ENCODE results near the gene CEBPB.
A peak's percentile ranks its signal among the peaks of the same experiment; 100 is the strongest.
"Not testable (repeated sequence)": the region's sequence is repeated elsewhere in the genome, so short reads cannot be mapped to it uniquely, and the experiment has no call there.

The CEBPB gene

DNA sequence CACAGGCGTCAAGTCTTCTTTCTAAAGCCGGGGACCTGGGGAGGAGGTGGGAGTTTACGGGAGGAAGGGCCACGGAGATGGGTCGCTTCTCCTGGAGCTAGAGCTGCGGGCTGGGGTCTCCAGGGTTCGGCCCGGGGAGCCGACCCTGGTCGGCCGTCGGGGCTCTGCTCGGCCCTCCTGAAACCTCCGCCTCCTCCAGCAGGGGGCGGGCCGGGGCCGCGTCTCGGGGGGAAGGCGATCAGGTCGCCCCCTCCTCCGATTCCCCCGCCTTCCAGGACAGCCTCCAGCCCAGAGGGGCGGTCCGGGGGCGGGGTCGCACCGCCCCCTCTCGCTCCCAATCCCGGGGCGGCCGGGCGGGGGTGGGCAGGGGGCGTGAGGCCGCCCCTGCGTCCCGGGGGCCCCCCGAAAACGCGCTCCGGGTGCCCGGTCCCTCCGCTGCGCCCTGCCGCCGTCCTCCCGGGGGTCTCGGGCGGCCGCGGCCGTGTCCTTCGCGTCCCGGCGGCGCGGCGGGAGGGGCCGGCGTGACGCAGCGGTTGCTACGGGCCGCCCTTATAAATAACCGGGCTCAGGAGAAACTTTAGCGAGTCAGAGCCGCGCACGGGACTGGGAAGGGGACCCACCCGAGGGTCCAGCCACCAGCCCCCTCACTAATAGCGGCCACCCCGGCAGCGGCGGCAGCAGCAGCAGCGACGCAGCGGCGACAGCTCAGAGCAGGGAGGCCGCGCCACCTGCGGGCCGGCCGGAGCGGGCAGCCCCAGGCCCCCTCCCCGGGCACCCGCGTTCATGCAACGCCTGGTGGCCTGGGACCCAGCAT, at the start of gene CEBPB:
TSS of gene CEBPB (plus strand) at position 580 of the 814 bp plus-strand sequence. CDS start at position 784, 204 bp downstream.
- peak; percentile 84 to 87 for DNase-seq

DNA sequence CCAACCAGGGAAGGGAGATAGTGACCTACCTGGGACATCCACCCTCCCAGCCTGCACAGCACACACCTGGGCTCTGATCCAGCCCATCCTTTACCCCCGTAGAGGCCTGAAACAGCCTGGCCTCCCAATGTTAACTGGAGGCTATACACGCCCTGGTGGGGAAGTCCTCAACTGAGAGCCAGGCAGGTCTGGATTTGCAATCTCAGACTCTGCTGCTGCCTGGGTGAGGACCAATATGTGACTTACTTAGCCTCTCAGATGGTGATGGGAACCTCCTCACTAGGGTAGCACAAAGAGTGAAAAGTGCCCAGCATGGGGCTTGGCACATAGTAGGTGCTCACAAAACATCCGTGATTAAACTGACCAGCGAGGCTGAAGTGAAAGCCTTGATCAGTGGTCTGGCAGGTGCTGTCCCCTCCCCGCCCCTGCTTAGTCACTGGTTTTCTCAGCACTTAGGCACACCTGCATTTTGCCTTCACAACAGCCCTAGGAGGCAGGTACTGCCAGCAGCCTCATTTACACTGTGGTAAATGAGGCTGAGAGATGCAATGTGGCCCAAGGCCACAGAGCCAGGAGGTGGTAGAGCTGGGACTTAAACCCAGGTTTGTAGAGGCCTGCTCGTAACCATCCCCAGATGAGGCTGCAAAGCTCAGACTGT, 49.5 kb upstream of the CEBPB start:
- no peak for DNase-seq

DNA sequence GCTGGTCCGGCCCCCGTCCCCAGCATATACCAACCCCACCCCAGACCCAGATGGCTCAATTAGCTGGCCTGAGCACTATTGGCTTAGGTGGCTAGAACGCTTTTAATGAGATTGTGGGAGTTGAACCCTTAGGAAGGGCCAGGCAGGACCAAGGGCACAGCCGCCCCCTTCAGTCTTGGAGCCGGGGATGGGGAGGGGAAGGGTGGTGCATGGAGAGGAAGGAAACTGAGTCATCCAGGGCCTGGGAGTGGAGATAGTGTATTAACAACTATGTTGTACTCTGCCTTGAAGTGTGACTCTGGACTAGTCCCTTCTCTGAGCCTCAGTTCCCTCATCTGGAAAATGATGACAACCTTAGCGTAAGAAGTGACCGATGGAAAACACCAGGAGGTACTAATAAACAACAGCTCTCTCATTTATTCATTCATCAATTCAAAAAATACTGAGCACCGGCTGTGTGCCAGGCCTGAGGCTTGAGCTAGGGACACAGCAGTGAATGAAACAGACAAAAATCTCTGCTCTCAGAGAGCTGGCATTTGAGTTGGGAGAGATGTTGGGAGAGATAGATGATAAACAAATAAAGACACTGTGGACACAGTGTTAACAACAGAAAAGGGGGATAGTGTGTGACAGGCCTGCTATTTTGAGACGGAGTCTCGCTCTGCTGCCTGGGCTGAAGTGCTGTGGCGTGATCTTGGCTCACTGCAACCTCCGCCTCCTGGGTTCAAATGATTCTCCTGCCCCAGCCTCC, 48.6 kb upstream of the CEBPB start:
- no peak for DNase-seq

DNA sequence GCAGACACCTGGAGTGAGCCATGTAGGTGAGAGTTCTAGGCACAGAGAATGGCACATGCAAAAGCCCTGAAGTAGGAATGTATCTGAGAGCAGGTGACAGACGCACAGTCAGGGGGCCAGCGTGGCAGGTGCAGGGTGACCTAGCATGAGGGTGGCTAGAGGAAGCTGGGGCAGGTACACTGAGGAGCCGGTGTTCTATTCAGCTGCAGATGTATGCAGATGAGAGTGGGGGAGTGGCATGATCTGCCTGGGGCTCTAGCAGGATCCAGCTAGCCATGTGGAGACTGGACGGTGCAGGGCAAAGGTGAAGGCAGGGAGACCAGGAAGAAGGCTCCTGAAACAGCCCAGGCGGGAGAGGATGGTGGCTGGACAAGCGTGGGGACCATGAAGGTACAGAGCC, 47.8 kb upstream of the CEBPB start:
- DNase-seq = no peak

DNA sequence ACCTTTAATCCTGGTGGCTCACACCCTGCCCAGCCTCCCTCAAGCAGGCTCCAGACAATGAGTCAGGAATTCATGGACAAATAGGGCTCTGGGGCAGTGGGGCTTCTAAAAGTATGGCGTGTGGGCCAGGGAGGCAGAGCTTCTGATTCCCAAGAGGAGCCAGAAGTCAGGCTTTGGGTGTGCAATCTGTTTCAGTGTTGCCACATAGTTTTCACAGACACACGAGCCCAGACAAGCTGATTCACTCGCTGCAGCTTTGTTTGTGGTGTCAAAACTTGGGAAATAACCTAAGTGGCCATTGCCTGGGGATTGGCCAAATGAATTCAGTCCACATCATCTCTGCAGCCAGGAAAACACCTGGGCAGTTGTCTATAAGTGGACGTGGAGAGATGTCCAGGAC, 46.3 kb upstream of the CEBPB start:
- DNase-seq = peak in 1 of 2 donors; percentile 68

DNA sequence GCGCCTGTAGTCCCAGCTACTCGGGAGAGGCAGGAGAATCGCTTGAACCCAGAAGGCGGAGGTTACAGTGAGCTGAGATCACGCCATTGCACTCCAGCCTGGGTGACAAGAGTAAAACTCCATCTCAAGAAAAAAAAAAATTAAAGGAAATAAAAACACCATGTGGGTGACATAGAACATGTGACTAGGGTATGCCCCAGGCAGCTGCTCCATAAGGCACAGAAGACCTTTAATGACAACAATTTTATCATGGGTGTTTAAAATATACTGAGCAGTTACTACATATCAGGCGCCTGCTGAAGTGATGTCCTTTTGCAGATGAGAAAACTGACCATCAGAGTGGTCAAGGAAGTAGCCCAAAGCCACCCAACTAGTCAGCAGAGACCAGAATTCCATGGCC, 45.1 kb upstream of the CEBPB start:
- DNase-seq = no peak

DNA sequence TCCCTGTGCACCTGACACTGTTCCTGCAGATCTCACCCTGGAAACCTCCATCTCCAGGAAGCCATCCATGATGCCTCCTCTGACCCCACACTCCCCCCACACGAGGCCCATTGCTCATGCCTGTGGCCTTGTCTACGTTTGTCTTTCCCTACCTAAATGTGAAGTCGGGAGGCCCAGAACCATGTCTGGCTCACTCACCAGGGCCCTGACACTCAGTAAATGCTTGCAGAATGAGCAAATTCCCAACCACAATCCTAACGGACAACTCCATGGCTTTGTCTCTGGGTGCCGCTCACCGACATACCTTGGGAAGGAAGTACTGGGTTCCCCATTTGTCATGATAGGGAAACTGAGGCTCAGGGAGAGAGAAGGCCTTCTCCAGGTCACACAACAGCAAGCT, 44.4 kb upstream of the CEBPB start:
- no peak for DNase-seq

DNA sequence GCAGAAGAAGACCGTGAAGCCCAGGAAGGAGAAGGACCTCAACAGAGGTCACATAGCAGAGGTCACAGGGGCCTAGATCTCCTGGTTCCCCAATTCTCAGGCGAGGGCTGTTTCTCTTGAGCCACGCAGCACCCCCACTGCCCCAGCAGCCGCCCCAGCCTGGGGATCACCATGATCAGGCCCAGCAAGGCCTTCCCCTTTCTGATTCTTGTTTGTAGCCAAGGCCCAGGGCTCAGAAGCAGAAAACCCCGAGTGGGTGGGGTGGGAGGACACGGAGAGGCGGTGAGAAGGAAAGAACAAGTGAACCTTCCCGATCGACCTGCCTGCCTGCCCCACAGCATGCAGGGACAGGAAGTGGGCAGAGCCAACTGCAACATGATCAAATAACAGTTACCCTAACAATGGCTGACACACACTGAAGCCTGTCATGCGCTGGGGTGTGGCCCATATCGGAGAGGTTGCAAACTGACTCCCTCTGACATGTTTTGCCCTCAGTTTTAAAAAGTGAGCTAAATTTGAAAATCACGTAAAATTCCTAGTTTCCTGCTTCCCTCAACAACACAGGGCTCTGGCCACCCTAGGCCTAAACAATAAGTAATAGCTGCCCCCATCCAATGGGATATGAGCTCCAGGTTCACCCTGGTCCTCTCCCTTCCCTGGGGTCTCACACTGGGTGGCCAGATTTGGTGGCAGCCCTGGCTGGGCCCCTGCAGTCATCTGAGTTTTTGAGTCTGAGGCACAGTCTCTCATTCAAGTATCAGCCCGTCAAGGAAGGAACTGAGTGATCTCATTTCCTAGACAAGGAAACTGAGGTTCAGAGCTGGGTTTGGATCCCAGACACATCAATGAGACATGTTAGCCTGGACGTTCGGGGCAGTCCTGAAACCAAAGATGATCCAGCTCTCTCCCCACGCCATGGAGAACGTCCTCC, 43.6 kb upstream of the CEBPB start:
- peak; percentile 85 to 86 for DNase-seq

DNA sequence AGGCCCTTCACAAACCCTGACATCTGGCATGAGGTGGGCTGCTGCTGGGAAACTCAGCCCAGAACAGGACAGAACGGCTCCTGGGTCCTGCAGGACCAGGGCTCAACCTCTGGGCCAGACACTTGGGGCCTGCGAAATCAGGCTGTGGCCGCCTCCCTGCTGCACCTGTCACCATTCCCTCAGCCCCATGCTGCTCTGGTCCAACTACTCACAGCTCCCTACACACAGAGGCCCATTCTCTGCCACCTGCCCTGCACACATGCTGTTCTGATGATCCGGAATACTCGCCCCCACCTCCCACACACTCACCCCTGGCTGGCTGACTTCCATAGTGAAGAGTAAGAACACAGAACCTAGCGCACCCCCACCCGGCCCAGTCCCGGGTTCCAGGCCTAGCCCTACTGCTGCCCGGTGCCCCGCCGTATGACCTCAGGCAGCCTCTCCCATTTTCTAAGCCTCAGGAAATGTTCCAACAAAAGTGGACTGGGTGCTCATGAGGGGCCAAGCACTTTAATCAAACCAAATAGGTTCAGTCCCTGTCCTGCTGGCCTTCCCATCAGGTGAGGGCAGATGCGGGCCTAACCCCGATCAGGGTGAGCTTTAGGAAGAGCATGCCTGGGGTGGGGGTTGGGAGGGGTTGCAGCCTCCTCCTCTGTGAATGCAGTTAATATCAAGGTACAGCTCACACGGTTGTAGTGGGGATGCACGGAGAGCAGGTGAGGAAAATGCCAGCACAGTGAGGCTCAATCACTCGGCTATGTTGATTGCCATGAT, 41.0 kb upstream of the CEBPB start:
- no peak for DNase-seq

DNA sequence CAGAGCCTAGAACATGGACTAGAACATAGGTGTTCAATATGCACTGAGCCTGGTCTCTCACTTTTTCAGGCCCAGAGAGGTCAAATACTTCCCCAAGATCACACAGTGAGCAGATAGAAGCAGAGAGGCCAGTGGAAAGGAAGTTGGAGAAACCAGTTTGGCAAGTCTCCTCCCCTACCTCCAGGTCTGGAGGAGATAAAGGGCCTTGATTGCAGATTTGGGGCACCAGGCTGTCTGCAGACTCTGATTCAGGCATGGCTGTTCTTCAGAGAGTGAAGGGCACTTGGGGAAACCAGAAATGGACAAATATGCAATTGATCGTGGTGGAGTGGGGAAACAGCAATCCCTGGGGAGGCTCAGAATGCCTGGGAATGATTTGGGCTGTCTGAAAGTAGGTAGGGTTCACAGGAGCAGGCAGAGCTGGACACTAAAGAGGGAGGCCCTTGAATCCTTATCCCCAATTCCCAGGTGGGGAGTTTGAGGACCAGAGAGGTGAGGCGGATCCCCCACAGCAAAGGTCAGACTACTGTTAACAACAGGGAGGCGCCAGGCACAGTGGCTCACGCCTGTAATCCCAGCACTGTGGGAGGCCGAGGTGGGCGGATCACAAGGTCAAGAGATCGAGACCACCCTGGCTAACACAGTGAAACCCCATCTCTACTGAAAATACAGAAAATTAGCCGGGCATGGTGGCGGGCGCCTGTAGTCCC, 39.4 kb upstream of the CEBPB start:
- no peak for DNase-seq

DNA sequence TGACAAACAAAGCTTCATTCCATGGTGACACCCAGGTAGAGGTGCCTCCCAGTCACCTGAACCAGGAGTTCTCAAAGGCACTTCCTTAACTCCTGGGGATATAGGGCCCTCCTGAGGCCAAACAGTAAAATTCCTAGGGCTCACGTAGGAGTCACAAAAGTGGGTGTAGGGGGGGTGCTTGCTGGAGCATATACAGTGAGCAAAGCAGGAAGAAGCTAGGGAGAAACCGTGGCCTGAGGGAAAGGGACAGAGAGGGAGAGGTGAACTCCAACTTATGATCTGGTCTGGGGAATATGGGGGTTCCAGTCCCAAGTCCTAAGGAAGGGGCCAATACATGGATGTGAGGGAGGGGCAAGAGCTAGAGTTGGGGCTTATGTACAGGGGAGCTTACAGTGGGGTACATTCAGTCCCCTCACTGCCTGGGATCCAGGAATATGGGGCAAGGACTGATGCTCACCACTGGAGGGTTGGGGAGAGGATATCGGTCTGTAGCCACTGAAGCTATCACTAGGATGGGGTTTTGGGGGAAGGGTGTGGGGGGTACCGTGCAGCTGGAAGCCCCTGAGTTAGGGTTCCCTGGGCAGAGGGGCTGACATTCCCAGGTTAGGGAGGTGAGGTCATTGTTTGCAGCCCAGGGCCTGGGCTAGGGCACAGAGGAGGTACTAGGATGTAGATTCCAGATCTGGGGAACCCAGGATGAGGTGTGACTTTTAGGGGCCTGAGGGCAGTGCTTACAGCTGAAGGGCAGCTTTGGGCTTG, 38.1 kb upstream of the CEBPB start:
- no peak for DNase-seq

DNA sequence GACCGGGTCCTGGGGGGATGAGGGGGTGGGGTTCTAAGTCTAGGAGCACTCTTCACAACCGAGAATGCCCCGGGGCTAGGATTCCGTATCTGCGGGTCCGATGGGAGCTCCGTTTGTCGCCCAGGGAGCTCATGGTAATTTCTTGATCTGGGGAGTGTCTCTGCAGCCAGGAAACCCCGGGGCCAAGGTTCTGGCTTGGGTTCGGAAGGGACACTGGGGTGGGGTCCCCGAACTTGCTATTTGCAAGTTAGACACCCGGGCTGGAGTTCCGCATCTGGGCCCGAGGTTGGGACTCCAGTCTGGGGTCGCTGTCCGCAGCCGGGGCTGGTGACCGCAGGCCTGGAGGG, 37.5 kb upstream of the CEBPB start:
- DNase-seq = no peak

DNA sequence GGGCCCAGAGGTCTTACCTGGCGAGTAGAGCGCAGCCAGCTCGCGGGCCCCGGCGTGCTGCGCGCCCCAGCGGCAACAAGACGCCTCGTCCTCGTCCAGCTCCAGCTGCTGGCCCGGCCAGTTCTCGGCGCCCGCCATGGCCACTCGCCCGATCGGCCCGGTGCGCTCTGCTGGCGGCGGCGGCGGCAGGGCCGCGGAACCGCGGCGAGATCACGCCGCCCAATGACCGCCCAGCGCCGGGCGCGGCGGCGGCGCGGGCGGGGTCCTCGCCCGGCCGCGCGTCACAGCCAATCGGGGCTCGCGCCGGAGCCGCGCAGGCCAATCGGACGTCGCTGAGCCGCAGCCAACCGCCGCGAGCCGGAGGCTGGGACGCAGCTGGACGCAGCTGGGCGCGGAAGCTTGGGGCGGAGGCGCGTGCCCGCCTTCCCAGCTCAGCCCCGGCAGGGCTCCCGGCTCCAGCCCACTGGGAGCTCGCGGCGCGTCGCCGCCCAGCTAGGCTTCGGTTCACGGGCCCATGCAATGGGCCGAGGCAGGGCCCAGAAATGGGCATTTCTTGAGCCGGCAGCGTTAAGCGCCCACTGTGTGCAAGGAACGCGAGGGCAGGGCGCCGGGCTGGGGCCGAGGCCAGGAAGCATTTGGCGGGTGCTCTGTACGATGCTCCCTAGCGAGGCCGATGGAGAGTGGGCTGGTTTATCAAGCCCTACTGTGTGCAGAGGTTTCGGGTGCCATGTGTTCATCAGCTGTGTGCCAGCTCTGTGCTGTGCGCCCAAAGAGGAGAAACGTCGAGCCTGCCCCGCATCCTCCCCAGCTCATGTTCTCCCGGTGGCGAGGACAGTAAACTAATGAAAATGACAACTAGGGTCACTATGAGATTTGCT, 36.9 kb upstream of the CEBPB start, which contains the start of gene PEDS1:
TSS of gene PEDS1 (minus strand) at position 224 of the 878 bp plus-strand sequence. CDS start at position 138, 86 bp downstream.
- peak; percentile 80 for DNase-seq

DNA sequence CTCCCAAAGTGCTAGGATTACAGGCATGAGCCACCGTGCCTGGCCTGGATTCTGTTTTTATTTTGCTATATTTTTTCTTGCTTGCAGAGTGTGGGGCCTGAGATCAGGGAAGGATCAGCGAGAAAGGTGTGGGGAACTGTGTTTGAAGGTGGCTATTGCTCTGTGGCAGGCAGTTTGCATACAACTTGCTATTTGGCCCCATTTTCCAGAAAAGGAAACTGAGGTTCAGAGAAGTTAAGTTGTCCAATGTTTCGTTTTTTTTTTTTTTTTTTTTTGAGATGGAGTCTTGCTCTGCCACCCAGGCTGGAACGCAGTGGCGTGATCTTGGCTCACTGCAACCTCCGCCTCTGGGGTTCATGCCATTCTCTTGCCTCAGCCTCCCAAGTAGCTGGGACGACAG, 29.1 kb upstream of the CEBPB start:
- not testable (repeated sequence) for DNase-seq

DNA sequence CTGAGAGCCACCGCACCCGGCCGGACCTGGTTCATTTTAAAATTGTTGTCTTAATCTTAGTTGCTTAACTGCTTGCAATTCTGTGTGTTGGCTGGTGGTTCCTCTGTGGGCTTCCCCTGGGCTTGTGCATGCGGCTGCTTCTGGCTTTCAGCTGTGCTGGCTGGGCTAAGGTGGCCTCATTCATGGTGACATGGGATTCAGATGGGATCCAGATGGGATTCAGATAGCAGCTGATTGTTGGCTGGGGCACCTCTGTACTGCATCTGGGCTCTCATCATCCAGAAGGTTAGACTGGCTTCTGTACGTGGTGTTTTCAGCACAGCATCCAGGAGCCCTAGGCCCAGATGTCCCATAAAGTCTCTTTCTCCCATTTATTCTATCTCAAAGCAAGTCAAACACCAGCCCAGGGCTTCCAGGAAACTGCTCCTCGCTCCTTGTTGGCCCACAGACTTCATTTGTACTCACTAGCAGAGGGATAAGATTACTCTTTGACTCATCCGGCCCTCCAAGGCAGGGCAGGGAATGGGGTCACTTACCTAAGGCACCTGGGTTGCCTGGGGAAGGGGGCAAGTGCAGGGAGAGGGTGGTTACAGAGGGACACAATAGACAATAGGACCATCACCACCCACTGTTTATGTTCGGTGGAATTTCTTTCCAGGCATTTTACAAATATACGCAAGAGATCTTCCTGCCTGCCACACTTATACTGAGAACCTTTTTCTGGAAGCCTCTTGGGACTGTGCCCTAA, 26.9 kb upstream of the CEBPB start:
- DNase-seq = no peak

DNA sequence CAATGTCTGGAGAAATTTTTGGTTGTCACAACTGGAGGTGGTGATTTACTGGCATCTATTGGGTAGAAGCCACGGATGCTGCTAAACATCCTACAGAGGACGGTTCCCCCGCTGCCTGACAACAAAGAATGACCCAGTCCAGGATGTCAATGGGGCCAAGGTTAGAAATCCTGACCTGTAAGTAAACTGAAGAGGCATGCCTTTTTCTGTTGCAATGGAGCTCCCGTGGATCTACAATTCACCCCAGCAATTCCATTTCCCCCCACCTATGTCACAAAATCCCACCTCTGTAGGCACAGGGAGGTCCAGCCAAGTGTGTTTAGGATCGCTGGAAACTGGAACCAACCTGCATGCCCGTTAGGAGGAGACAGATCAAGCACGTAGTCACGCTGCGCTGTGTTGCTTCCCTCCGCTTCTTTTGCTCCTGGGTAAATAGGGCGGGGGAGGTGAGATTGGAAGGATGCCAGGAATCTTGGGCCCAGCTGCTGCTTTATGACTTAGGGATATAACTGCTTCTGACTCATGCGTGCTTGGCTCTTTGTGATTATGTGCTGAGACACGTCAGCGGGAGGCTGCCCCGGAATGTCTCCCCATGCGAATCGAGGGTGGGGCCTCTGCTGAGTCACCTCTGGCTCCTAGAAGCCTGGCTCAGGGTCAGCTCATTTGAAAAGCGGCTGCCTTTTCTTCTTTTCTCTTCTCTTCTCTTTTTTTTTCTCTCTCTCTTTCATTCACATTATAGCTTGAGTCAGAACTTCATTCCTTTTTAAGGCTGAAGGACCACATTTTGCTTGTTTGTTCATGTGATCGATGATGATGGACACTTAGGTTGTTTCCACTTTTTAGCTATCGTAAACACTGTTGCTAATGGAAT, 24.7 kb upstream of the CEBPB start:
- peak; percentile 59 to 90 for DNase-seq

DNA sequence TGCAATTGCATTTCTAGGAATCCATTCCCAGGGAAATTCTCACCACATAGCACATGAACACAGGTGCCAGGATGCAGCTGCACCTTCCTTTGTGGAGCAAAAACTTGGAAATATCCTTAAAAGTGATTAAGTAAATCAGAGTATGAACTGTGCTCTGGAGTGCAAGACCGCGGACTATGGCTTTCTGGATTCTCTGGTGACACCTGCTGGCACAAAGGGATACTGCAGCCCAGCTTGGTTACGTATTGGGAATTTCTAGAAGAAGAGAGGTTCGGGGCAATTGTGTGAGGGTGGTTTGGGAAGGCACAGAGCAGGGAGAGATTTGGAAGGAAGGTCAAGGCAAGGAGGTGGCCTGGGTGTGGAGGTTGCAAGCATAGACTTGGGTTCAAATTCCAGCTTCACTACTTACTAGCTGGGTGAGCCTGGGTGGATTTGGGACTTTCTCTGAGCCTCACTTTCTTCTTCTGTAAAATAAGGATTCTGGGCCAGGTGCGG, 21.3 kb upstream of the CEBPB start:
- peak; percentile 82 for DNase-seq
